ENCODE data around the gene NXN.

- TF ChIP-seq CTCF (conservative IDR thresholded peaks at IDR 0.05) (no peak), ZFX (IDR thresholded peaks at IDR 0.05) (no peak)
These were observed 12.5 kb downstream of the NXN start for GRCh38 chr17:967122-967521.

Measured in C4-2B (cell line).